SK-MEL-5 (cell line): ENCODE measurements around the gene TXNDC9. TPM values are rescaled to one million over a fixed set of nuclear protein-coding genes. Genes with fewer than 3 reads are reported as not detected.

ENCODE experiments used
- total RNA-seq: library from RNA; depleted of rRNA; stranded (reverse); fragments of >200 nt; shearing (Covaris generic); gene quantifications from 2 replicates; pipeline ENCODE4 v1.2.3, GENCODE V29; 2014; rRNA removed

TXNDC9 gene
- total RNA-seq, 1 experiment from 2014 or later = 71.9 TPM

Other genes starting within 250 kb of the TXNDC9 start
- 1.4 TPM in 1 of 2 replicates, not detected in the other for gene C2orf15, start 194.6 kb downstream of the TXNDC9 start, total RNA-seq
- gene TSGA10, start 181.4 kb downstream of the TXNDC9 start, total RNA-seq = 4.4 and 10.5 TPM in 2 replicates
- 13.7 and 13.8 TPM in 2 replicates for gene LIPT1, start 181.4 kb downstream of the TXNDC9 start, total RNA-seq
- 28.5 and 29.5 TPM in 2 replicates for gene MITD1, start 155.3 kb downstream of the TXNDC9 start, total RNA-seq
- 92.6 and 98.0 TPM in 2 replicates for gene MRPL30, start 155.1 kb downstream of the TXNDC9 start, total RNA-seq
- not detected in 2 replicates for gene LYG2, start 80.7 kb downstream of the TXNDC9 start, total RNA-seq
- 0.29 and 0.50 TPM in 2 replicates for gene LYG1, start 35.1 kb downstream of the TXNDC9 start, total RNA-seq
- 7.2 and 12.1 TPM in 2 replicates for gene EIF5B, start 1.1 kb upstream of the TXNDC9 start, total RNA-seq
- gene REV1, start 153.7 kb upstream of the TXNDC9 start, total RNA-seq = 17.7 and 19.1 TPM in 2 replicates